HG02943 (cell line): ENCODE data around the gene EVL.
"Not testable (repeated sequence)": the region's sequence is repeated elsewhere in the genome, so short reads cannot be mapped to it uniquely, and the experiment has no call there.

ENCODE experiments used
- ATAC-seq: cut with Tn5 transposase; IDR thresholded peaks from one replicate; pipeline ENCODE4 v1.9.1; 2021; ENCODE audit warnings: mild to moderate bottlenecking, low read depth, moderate library complexity; ENCODE audit not compliant: unreplicated experiment

Gene EVL

GRCh38 chr14:100065111-100065871, at the start of gene EVL:
EVL (plus strand) TSS chr14:100065422; CDS start chr14:100065501, 79 bp downstream.
- peak; percentile 50 for ATAC-seq

DNA sequence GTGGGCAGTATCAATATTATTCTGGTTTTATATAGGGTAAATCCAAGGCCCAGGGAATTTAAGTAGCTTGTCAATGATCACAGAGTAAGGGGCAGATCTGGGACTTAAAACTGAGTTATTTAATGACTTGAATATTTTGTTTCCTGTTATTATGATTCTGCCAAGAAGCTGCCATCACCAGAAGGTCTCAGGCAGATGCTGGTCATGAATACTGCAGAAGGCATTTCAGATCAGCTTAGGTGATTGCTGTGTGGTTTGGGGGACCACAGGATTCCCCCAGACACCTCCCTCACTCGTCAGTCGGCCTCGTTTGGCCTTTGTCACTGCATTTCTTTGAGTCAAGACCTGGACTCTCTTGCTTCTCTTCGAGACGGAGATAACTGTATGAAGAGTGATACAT, 47.7 kb upstream of the EVL start:
- no peak for ATAC-seq

- no peak for ATAC-seq
Measured at GRCh38 chr14:100018054-100018453, 47.2 kb upstream of the EVL start.

DNA sequence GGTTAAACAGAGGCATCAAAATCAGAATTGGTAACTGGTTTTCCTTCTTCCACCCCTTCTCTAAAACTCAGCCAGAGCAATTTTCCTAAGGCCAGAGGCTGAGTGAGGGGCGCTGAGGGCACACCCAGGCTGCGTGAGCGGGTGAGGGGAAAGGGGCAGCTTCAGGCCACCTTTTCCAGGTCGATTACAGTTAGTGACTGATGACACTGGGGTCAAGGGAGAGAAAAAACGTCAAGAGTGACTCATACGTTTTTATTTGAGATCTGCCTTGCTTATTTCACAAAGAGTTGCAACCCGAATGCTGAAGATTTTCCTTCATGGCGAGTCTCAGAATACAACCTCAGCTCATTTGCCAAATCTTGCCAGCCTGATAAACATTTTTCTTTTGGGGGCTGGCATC, 46.7 kb upstream of the EVL start:
- ATAC-seq: no peak

DNA sequence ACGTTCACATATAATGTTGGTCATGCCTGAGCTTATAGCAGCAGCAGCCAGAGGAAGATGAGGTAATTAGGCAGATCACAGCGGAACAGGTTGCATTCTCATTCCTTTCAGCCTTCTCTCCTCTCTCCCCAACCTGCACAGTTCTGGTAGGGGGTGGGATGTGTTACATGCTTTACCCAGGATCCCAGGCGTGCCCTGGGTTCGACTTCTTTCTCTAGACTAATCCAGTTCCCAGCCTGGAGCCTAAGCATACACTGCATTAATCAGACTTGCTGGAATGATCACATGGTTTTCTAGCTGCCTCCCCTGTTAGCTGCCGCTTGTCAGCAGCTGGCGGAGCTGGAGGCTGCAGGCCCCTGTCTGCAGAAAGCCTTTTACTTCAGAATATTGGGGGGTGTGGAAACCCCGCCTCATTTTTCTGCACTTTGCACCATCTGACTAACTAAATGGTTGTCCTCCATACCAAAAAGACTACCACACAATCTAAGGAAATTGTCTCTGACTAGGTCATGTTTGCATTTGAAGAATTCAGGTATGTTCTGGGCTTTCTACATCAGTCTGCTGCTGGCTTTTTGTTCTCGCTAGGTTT, 46.0 kb upstream of the EVL start:
- ATAC-seq: no peak

DNA sequence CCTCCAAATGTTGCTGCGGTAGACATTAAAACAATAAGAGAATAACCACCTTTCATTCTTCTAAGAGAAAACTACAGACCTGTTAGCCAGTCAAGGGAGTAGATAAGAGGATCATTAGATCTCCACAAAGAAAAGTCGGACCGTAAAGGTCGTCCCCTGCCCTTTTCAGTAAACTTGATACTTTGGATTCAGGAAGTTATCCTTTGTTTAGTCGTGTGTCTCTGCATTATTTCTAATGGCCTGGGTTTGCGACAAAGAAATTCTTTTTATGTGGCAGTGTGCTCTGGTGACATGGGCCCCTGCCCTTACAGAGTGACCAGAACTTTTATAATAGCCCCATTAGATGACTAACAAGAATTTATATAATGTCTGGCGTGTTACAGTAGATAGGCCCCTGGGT, 44.6 kb upstream of the EVL start:
- ATAC-seq: no peak

DNA sequence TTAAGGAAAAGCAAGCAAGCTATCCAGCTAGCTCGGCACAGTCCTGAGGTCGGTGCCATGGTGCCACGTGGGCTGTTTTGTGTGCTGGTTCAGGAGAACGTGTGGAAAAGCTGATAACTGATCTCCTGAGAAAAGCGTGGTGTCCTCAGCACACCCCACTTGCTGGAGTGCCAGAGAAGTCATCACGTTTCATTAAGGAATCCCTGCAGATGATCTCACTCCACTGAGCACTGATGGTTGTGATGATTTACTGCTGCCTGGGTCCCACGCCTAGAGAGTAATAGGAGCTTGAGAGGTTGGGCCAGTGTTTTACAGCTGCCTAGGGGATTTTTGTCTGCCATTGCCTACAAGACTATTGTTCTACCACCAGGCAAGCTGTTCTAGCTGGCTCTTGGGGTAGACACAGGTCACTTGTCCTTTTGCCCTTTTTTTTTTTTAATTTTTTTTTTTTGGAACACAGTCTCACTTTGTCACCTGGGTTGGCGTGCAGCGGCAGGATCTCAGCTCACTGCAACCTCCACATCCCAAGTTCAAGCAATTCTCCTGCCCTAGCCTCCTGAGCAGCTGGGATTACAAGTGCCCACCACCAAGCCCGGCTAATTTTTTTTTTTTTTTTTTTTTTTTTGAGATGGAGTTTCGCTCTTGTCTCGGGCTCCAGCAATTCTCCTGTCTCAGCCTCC, 42.3 kb upstream of the EVL start:
- no peak for ATAC-seq

DNA sequence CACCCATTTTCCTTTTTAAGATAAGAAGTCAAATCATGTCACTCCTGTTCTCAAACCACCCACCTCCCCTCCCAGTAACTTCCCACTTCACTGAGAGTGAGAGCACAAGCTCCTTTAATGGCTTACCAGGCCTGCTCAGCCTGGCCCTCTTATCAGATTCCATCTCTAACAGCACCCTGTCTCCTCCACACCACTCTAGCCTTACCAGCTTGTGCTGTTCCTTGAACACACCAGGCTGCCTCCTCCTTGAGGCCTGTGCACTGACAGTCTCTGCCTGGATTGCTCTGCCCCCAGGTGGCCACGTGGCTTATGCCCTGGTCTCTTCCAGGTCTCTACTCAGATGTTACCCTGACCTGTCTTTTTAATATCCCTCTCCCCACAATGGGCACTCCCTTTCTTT, 40.1 kb upstream of the EVL start:
- no peak for ATAC-seq

- ATAC-seq: no peak
Measured at GRCh38 chr14:100027771-100028490, 37.3 kb upstream of the EVL start.

- no peak for ATAC-seq
Measured at GRCh38 chr14:100028990-100029677, 36.1 kb upstream of the EVL start.

GRCh38 chr14:100030006-100030405, 35.2 kb upstream of the EVL start:
- not testable (repeated sequence) for ATAC-seq

- no peak for ATAC-seq
Measured at GRCh38 chr14:100030452-100031153, 34.6 kb upstream of the EVL start.

GRCh38 chr14:100031506-100032281, 33.5 kb upstream of the EVL start:
- no peak for ATAC-seq

DNA sequence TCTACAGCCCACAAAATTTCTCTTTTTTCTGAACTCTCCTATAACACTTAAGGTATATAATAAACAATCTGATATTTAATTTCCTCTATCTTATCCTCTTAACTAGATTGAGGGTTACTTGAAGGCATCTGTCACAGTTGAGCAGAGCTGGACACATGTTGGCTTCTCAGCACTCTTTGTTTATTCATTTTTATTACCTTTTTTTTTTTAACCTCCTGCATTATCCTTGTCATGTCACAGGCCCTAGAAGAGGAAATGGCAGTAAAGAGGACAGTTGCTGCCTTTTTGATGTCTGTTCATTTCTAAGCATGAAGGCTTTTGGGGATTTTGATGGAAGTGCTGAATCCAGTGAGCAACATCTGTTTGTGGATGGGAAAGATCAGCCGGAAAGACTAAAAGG, 32.5 kb upstream of the EVL start:
- ATAC-seq: no peak

- ATAC-seq: no peak
Measured at GRCh38 chr14:100033347-100034075, 31.7 kb upstream of the EVL start.

GRCh38 chr14:100034468-100034867, 30.8 kb upstream of the EVL start:
- ATAC-seq: no peak

- no peak for ATAC-seq
Measured at GRCh38 chr14:100034961-100035500, 30.2 kb upstream of the EVL start.

GRCh38 chr14:100035700-100036099, 29.5 kb upstream of the EVL start:
- no peak for ATAC-seq
